K562 (cell line): ENCODE data around the gene CPNE2. TPM values are rescaled to one million over a fixed set of nuclear protein-coding genes. Genes with fewer than 3 reads are reported as not detected.

ENCODE experiments used
- BRD9 ChIP-seq: fragments of 450-650 bp; IDR thresholded peaks from 2 replicates; pipeline ENCODE4 v1.6.1; 2018; ENCODE audit warnings: low read depth; ENCODE audit not compliant: partially characterized antibody
- ETS2 ChIP-seq: IDR thresholded peaks from 2 replicates; pipeline ENCODE4 v1.6.1; 2016; ENCODE audit warnings: borderline replicate concordance, missing genetic modification characterization, mild to moderate bottlenecking, moderate library complexity, missing compliant biosample characterization; ENCODE audit not compliant: poor library complexity, severe bottlenecking
- FOXA3 ChIP-seq, 2 experiments: fragments of 450-650 bp in 1 of 2; sonication (generic) in 1 of 2; formaldehyde crosslinking; IDR thresholded peaks in 1 of 2; conservative IDR thresholded peaks in 1 of 2; 2 replicates each; pipeline versions ENCODE4 v1.4.0 to v1.8.0; 2020 to 2022; ENCODE audit warnings: mild to moderate bottlenecking in 2 of 2, missing genetic modification reagents in 1 of 2
- HDAC1 ChIP-seq, 2 experiments: fragments of 450-650 bp; IDR thresholded peaks; 2 replicates each; pipeline ENCODE4 v1.6.1; 2016 to 2017; ENCODE audit warnings: inconsistent platforms in 1 of 2, mild to moderate bottlenecking in 1 of 2, moderate library complexity in 1 of 2
- HNRNPL ChIP-seq: fragments of 200-400 bp; formaldehyde crosslinking; IDR thresholded peaks from 2 replicates; pipeline ENCODE4 v1.6.1; 2017; ENCODE audit warnings: low read depth, mild to moderate bottlenecking, low read length
- HNRNPLL ChIP-seq: fragments of 200-400 bp; formaldehyde crosslinking; IDR thresholded peaks from 2 replicates; pipeline ENCODE4 v1.6.1; 2017; ENCODE audit warnings: low read length, low read depth, mild to moderate bottlenecking; ENCODE audit not compliant: poor library complexity, severe bottlenecking
- L3MBTL2 ChIP-seq: fragments of 450-650 bp; IDR thresholded peaks from 2 replicates; pipeline ENCODE4 v1.6.1; 2016; ENCODE audit warnings: mild to moderate bottlenecking, moderate library complexity
- MCM7 ChIP-seq, 2 experiments: fragments of 450-650 bp; IDR thresholded peaks; 2 replicates each; pipeline ENCODE4 v1.6.1; 2016 to 2018
- MYBL2 ChIP-seq, 2 experiments: fragments of 450-650 bp in 1 of 2; sonication (generic) in 1 of 2; formaldehyde crosslinking in 1 of 2; IDR thresholded peaks; 2 replicates each; pipeline versions ENCODE4 v1.6.1 to v1.8.1; 2017 to 2022; ENCODE audit warnings: borderline replicate concordance in 1 of 2, inconsistent platforms in 1 of 2, low read depth in 1 of 2, mild to moderate bottlenecking in 1 of 2, missing genetic modification reagents in 1 of 2, moderate library complexity in 1 of 2
- NFIC ChIP-seq: fragments of 450-650 bp; IDR thresholded peaks from 2 replicates; pipeline ENCODE4 v1.6.1; 2017; ENCODE audit warnings: mild to moderate bottlenecking, inconsistent platforms
- PHF8 ChIP-seq: fragments of 200-600 bp; sonication (generic); IDR thresholded peaks from 2 replicates; pipeline ENCODE4 v1.6.1; 2012; ENCODE audit warnings: mixed run types, mild to moderate bottlenecking, inconsistent platforms, low read length, moderate library complexity, borderline replicate concordance
- RBM15 ChIP-seq: fragments of 200-400 bp; formaldehyde crosslinking; IDR thresholded peaks from 2 replicates; pipeline ENCODE4 v1.6.1; 2018; ENCODE audit warnings: mild to moderate bottlenecking, low read length, moderate library complexity; ENCODE audit not compliant: insufficient read depth
- RBM22 ChIP-seq: fragments of 200-400 bp; formaldehyde crosslinking; IDR thresholded peaks from 2 replicates; pipeline ENCODE4 v1.6.1; 2018; ENCODE audit warnings: low read length, low read depth; ENCODE audit not compliant: poor library complexity, severe bottlenecking
- SREBF2 ChIP-seq: sonication (generic); formaldehyde crosslinking; IDR thresholded peaks from 2 replicates; pipeline ENCODE4 v1.4.0; 2020; ENCODE audit warnings: mild to moderate bottlenecking, missing genetic modification reagents
- SRSF9 ChIP-seq: fragments of 200-400 bp; formaldehyde crosslinking; IDR thresholded peaks from 2 replicates; pipeline ENCODE4 v1.6.1; 2017; ENCODE audit warnings: low read depth, low read length, borderline replicate concordance
- TAL1 ChIP-seq: fragments of 450-650 bp; IDR thresholded peaks from 2 replicates; pipeline ENCODE4 v1.6.1; 2016; ENCODE audit warnings: mild to moderate bottlenecking
- ZNF282 ChIP-seq: sonication (generic); formaldehyde crosslinking; IDR thresholded peaks from 2 replicates; pipeline ENCODE4 v1.8.1; 2023; ENCODE audit warnings: missing genetic modification reagents
- polyA plus RNA-seq, 8 experiments: library from polyadenylated mRNA; depleted of rRNA in 4 of 8; stranded (reverse) in 5 of 8; unstranded in 3 of 8; fragments of >200 nt; fragmentation: Nextera tagmentation in 2 of 8; fragmentation: Illumina TruSeq in 1 of 8; extraction: Ambion mirVana in 2 of 8; extraction: Trizol in 1 of 8; gene quantifications; 2 replicates each; pipeline versions ENCODE4 v1.2.1 to v1.2.3, GENCODE V29; 2011 to 2014; ENCODE audit warnings: inconsistent platforms in 1 of 8, missing spikeins in 1 of 8
- total RNA-seq, 7 experiments: library from RNA; depleted of rRNA in 6 of 7; stranded (reverse); fragments of >200 nt in 6 of 7; fragmentation: Illumina TruSeq in 2 of 7; extraction: Trizol in 2 of 7; gene quantifications; 2 replicates each; pipeline versions ENCODE4 v1.2.1 to v1.2.3, GENCODE V29; 2011 to 2021; ENCODE audit warnings: low replicate concordance in 1 of 7
- TF ChIP-seq, protein P1 (sequence below): fragments of 150-350 bp; conservative IDR thresholded peaks from 2 replicates; pipeline ENCODE4 v1.6.1; 2014; ENCODE audit warnings: low read length
- TF ChIP-seq, protein P2 (sequence below): sonication (generic); formaldehyde crosslinking; IDR thresholded peaks from 2 replicates; pipeline ENCODE4 v1.8.0; 2022; ENCODE audit warnings: mild to moderate bottlenecking, missing genetic modification reagents, borderline replicate concordance
- TF ChIP-seq, protein P3 (sequence below): sonication (generic); formaldehyde crosslinking; IDR thresholded peaks from 2 replicates; pipeline ENCODE4 v1.8.0; 2023; ENCODE audit warnings: mild to moderate bottlenecking, missing genetic modification reagents

Gene CPNE2
- total and polyA plus RNA-seq, 9 of the 15 experiments (the other 6 are each of a cell fraction or from before 2014, with no cell fraction given), result 3.0 to 13.9 (median 8.6) TPM

DNA sequence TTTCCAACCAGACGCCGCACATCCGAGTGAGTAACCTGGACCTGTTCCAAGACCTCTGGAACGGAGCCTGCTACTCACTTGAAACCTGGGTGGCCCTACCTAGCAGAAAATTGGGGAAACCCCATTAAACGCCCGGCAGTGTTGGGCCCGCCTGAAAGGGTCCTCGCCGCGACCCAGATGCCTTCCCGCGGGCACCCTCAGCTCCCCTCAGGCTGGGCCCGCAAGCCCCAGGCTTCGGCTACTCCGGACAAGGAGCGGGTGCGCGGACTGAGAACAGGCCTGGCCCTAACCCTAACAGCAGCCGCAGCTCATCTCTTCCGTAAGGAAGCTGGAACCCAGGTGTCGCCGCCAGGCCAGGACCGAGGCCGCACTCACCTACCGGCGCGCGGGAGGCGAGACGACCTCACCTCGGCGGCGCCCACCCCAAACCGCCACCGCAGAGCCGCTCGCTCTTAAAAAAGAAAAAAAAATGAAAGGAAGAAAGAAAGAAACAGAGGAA is 93.1 kb downstream of the CPNE2 start (continued):
- TF ChIP-seq FOXA3 (CRISPR knock-in tag; conservative IDR thresholded peaks at IDR 0.05 in 1 of 2, IDR thresholded peaks at IDR 0.05 in 1 of 2) (no peak), ZNF282 (CRISPR knock-in tag) (no peak), NFIC (peak; percentile 87), HNRNPLL (no peak), SREBF2 (CRISPR knock-in tag) (no peak), MCM7 (IDR thresholded peaks at IDR 0.05) (no peak), PHF8 (peak; percentile 42; the same call in 1 of the 2 replicates), BRD9 (no peak), SRSF9 (no peak), TAL1 (no peak; the same call in 1 of the 2 replicates), RBM15 (no peak), MYBL2 (IDR thresholded peaks at IDR 0.05; ENCODE audit: low read depth) (no peak), MYBL2 (CRISPR knock-in tag; IDR thresholded peaks at IDR 0.05; ENCODE audit: borderline replicate concordance) (no peak), HNRNPL (no peak), RBM22 (no peak), ETS2 (tag) (no peak), L3MBTL2 (no peak; the same call in 1 of the 2 replicates), HDAC1 (IDR thresholded peaks at IDR 0.05) (peak in 1 of 2 experiments; percentile 74; a peak in 2 of 4 replicates)
- TF ChIP-seq, protein P1, sequence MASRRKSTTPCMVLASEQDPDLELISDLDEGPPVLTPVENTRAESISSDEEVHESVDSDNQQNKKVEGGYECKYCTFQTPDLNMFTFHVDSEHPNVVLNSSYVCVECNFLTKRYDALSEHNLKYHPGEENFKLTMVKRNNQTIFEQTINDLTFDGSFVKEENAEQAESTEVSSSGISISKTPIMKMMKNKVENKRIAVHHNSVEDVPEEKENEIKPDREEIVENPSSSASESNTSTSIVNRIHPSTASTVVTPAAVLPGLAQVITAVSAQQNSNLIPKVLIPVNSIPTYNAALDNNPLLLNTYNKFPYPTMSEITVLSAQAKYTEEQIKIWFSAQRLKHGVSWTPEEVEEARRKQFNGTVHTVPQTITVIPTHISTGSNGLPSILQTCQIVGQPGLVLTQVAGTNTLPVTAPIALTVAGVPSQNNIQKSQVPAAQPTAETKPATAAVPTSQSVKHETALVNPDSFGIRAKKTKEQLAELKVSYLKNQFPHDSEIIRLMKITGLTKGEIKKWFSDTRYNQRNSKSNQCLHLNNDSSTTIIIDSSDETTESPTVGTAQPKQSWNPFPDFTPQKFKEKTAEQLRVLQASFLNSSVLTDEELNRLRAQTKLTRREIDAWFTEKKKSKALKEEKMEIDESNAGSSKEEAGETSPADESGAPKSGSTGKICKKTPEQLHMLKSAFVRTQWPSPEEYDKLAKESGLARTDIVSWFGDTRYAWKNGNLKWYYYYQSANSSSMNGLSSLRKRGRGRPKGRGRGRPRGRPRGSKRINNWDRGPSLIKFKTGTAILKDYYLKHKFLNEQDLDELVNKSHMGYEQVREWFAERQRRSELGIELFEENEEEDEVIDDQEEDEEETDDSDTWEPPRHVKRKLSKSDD, result no peak
- TF ChIP-seq, protein P2, sequence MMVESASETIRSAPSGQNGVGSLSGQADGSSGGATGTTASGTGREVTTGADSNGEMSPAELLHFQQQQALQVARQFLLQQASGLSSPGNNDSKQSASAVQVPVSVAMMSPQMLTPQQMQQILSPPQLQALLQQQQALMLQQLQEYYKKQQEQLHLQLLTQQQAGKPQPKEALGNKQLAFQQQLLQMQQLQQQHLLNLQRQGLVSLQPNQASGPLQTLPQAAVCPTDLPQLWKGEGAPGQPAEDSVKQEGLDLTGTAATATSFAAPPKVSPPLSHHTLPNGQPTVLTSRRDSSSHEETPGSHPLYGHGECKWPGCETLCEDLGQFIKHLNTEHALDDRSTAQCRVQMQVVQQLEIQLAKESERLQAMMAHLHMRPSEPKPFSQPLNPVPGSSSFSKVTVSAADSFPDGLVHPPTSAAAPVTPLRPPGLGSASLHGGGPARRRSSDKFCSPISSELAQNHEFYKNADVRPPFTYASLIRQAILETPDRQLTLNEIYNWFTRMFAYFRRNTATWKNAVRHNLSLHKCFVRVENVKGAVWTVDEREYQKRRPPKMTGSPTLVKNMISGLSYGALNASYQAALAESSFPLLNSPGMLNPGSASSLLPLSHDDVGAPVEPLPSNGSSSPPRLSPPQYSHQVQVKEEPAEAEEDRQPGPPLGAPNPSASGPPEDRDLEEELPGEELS (CRISPR knock-in tag), result no peak
- TF ChIP-seq, protein P3, sequence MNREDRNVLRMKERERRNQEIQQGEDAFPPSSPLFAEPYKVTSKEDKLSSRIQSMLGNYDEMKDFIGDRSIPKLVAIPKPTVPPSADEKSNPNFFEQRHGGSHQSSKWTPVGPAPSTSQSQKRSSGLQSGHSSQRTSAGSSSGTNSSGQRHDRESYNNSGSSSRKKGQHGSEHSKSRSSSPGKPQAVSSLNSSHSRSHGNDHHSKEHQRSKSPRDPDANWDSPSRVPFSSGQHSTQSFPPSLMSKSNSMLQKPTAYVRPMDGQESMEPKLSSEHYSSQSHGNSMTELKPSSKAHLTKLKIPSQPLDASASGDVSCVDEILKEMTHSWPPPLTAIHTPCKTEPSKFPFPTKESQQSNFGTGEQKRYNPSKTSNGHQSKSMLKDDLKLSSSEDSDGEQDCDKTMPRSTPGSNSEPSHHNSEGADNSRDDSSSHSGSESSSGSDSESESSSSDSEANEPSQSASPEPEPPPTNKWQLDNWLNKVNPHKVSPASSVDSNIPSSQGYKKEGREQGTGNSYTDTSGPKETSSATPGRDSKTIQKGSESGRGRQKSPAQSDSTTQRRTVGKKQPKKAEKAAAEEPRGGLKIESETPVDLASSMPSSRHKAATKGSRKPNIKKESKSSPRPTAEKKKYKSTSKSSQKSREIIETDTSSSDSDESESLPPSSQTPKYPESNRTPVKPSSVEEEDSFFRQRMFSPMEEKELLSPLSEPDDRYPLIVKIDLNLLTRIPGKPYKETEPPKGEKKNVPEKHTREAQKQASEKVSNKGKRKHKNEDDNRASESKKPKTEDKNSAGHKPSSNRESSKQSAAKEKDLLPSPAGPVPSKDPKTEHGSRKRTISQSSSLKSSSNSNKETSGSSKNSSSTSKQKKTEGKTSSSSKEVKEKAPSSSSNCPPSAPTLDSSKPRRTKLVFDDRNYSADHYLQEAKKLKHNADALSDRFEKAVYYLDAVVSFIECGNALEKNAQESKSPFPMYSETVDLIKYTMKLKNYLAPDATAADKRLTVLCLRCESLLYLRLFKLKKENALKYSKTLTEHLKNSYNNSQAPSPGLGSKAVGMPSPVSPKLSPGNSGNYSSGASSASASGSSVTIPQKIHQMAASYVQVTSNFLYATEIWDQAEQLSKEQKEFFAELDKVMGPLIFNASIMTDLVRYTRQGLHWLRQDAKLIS, result no peak
